Measurements from ENCODE around the gene SSBP2.

The SSBP2 gene

GRCh38 chr5:81749192-81749560 is 1.7 kb downstream of the SSBP2 start:
- TF ChIP-seq CTCF (conservative IDR thresholded peaks at IDR 0.05; ENCODE audit: low read depth, low read length): no peak
- H3K4me3 ChIP-seq (ENCODE audit: low read length): peak overlapping the region; percentile 82
- no peak for DNase-seq (ENCODE audit: low read depth)

- TF ChIP-seq CTCF (conservative IDR thresholded peaks at IDR 0.05; ENCODE audit: low read depth, low read length): no peak
- no peak overlapping the region for H3K4me3 ChIP-seq (ENCODE audit: low read length)
- no peak for DNase-seq (ENCODE audit: low read depth)
Observed at GRCh38 chr5:81748556-81748955, 2.3 kb downstream of the SSBP2 start.

GRCh38 chr5:81747030-81747429 is 3.9 kb downstream of the SSBP2 start:
- no peak for TF ChIP-seq CTCF (conservative IDR thresholded peaks at IDR 0.05; ENCODE audit: low read depth, low read length)

GRCh38 chr5:81740758-81741157 is 10.1 kb downstream of the SSBP2 start:
- no peak for DNase-seq (ENCODE audit: low read depth)
- TF ChIP-seq CTCF (conservative IDR thresholded peaks at IDR 0.05; ENCODE audit: low read depth, low read length): no peak
- H3K4me3 ChIP-seq (ENCODE audit: low read length): no peak overlapping the region

More at GRCh38 chr5:81747030-81747429, 3.9 kb downstream of the SSBP2 start:
- H3K4me3 ChIP-seq (ENCODE audit: low read length): no peak overlapping the region
- no peak for DNase-seq (ENCODE audit: low read depth)

GRCh38 chr5:81739291-81739690 is 11.6 kb downstream of the SSBP2 start:
- no peak for TF ChIP-seq CTCF (conservative IDR thresholded peaks at IDR 0.05; ENCODE audit: low read depth, low read length)
- DNase-seq (ENCODE audit: low read depth): no peak
- H3K4me3 ChIP-seq (ENCODE audit: low read length): no peak overlapping the region

- H3K4me3 ChIP-seq (ENCODE audit: low read length): no peak overlapping the region
- no peak for DNase-seq (ENCODE audit: low read depth)
- no peak for TF ChIP-seq CTCF (conservative IDR thresholded peaks at IDR 0.05; ENCODE audit: low read depth, low read length)
Observed at GRCh38 chr5:81729276-81729675, 21.6 kb downstream of the SSBP2 start.

GRCh38 chr5:81728301-81728700 is 22.6 kb downstream of the SSBP2 start:
- no peak overlapping the region for H3K4me3 ChIP-seq (ENCODE audit: low read length)
- TF ChIP-seq CTCF (conservative IDR thresholded peaks at IDR 0.05; ENCODE audit: low read depth, low read length): no peak
- no peak for DNase-seq (ENCODE audit: low read depth)
